Lower leg skin (tissue), 3 donors: ENCODE results near the gene GTF2F2.

Experiments used
- CTCF ChIP-seq, 3 donors: fragments of 450-650 bp; IDR thresholded peaks; one replicate each; pipeline ENCODE4 v1.5.1; 2016; ENCODE audit warnings: antibody characterized with exemption in 3 of 3, mild to moderate bottlenecking in 3 of 3, moderate library complexity in 2 of 3
- POLR2A ChIP-seq, 2 donors: fragments of 450-650 bp; IDR thresholded peaks; one replicate each; pipeline ENCODE4 v1.6.1; 2016 to 2017; ENCODE audit warnings: antibody characterized with exemption in 2 of 2, mild to moderate bottlenecking in 1 of 2, moderate library complexity in 1 of 2

GRCh38 chr13:45074721-45075120 lies 45.6 kb upstream of the GTF2F2 start:
- TF ChIP-seq CTCF (IDR thresholded peaks at IDR 0.05): no peak
- TF ChIP-seq POLR2A (IDR thresholded peaks at IDR 0.05): no peak
